Cardiac muscle cell (in vitro differentiated cells and primary cell): ENCODE data around the gene MED13L. TPM values are rescaled to one million over a fixed set of nuclear protein-coding genes. Genes with fewer than 3 reads are reported as not detected.

Experiments used
- DNase-seq, 2 donors: peaks; one replicate each; pipeline versions ENCODE4 v3.0.0 to v3.0.0-alpha.2; 2010 to 2017; ENCODE audit warnings: low read depth in 1 of 2, low spot score in 1 of 2
- H3K27ac ChIP-seq: fragments of 200-600 bp; sonication (generic); 2 replicates; pipeline ENCODE4 v1.5.1; 2016
- H3K27me3 ChIP-seq: fragments of 200-600 bp; sonication (generic); 2 replicates; pipeline ENCODE4 v1.6.0; 2016; ENCODE audit warnings: control low read depth
- H3K36me3 ChIP-seq: fragments of 200-600 bp; sonication (generic); 2 replicates; pipeline ENCODE4 v1.5.1; 2016; ENCODE audit warnings: control low read depth
- H3K4me1 ChIP-seq: fragments of 200-600 bp; sonication (generic); 2 replicates; pipeline ENCODE4 v1.8.1; 2017; ENCODE audit warnings: low read depth, mild to moderate bottlenecking, mixed run types
- H3K4me3 ChIP-seq: fragments of 200-600 bp; sonication (generic); 2 replicates; pipeline ENCODE4 v1.5.1; 2016; ENCODE audit warnings: mild to moderate bottlenecking
- H3K9me3 ChIP-seq: fragments of 200-600 bp; sonication (generic); 2 replicates; pipeline ENCODE4 v1.5.1; 2017; ENCODE audit warnings: low read depth, mild to moderate bottlenecking, control low read depth
- CTCF ChIP-seq: IDR thresholded peaks from 2 replicates; pipeline ENCODE4 v1.5.1; 2012; ENCODE audit warnings: low read depth, mild to moderate bottlenecking, low read length
- polyA plus RNA-seq: library from polyadenylated mRNA; unstranded; fragments of >200 nt; fragmentation: Nextera tagmentation; extraction: Ambion mirVana; gene quantifications from 2 replicates; pipeline ENCODE4 v1.2.1, GENCODE V29; 2016
- total RNA-seq: library from RNA; depleted of rRNA; stranded (reverse); fragments of >200 nt; gene quantifications from 2 replicates; pipeline ENCODE4 v1.2.3, GENCODE V29; 2016

The MED13L gene
- total and polyA plus RNA-seq, 2 experiments from 2014 or later = 31.3 to 94.3 TPM

DNA sequence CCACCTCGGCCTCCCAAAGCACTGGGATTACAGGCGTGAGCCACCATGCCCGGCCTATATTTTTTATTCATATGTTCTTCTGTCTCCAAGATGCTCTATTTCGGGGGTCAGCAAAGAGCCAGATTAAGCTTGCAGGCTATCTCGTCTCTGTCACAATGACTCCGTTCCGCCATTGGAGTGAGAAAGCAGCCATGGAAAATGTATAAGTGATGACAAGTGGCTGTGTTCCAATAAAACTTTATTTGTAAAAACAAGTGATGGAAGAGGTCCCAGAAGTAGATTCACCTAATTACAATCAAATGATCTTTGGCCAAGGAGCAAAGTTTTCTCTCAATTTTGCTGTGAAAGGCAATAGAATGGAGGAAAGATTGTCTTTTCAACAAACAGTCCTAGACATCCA is 342.6 kb downstream of the MED13L start:
- no peaks in the 10 kb centered on the region for H3K36me3 ChIP-seq
- no peak overlapping the region for H3K4me3 ChIP-seq
- H3K4me1 ChIP-seq = no peaks in the 10 kb centered on the region
- no peaks in the 10 kb centered on the region for H3K27me3 ChIP-seq
- H3K9me3 ChIP-seq = no peaks in the 10 kb centered on the region
- DNase-seq = no peak
- no peak overlapping the region for H3K27ac ChIP-seq
- TF ChIP-seq CTCF = no peak

- Histone ChIP-seq H3K4me3 (no peak overlapping the region), H3K9me3 (no peaks in the 10 kb centered on the region), H3K4me1 (no peaks in the 10 kb centered on the region), H3K27ac (no peak overlapping the region), H3K27me3 (no peaks in the 10 kb centered on the region), H3K36me3 (no peaks in the 10 kb centered on the region)
- DNase-seq = no peak
- TF ChIP-seq CTCF = no peak
These were observed 343.4 kb downstream of the MED13L start for GRCh38 chr12:115934046-115934445.

DNA sequence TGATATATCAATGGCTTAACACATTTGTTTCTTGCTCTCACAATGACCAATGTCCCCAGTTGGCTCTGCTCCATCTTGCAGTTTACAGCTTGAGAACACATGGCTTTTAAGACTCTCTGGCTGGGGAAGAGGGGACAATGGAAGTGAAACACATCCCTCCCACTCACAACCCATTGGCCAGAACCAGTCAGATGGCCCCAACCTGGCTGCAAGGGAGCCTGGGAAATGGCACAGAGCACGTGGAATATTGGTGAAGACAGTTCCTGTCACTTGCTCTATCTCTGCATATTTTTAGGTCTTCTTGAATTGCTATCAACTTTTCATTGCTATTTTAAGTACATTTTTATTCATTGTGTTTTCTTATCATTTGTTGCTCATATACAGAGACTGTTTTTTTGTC is 345.4 kb downstream of the MED13L start:
- DNase-seq = no peak
- Histone ChIP-seq H3K9me3 (no peaks in the 10 kb centered on the region), H3K27ac (no peak overlapping the region), H3K4me1 (no peaks in the 10 kb centered on the region), H3K4me3 (no peak overlapping the region), H3K27me3 (no peaks in the 10 kb centered on the region), H3K36me3 (no peaks in the 10 kb centered on the region)
- no peak for TF ChIP-seq CTCF

DNA sequence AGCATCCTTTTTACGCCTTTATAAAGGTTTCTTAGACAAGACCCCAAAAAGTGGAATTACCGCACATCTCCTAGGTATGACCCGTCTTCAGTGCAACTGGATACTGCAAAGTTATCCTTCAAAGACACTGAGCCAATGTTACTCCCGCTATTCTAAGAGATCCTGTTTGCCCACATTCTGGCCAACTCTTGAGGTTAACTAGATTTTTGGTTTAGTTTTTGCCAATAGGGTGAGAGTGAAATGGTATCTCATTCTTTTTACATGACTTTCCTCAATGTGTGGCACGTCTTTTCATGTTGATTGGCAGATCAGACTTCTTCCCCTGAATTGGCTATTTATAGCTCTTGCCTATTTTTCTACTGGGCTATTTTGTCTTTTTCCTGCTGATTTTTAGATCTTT is 347.2 kb downstream of the MED13L start:
- H3K27me3 ChIP-seq = no peaks in the 10 kb centered on the region
- no peaks in the 10 kb centered on the region for H3K4me1 ChIP-seq
- H3K9me3 ChIP-seq = no peaks in the 10 kb centered on the region
- no peak overlapping the region for H3K4me3 ChIP-seq
- no peaks in the 10 kb centered on the region for H3K36me3 ChIP-seq
- DNase-seq = no peak
- no peak for TF ChIP-seq CTCF
- H3K27ac ChIP-seq = no peak overlapping the region

GRCh38 chr12:115926037-115926670 is 351.3 kb downstream of the MED13L start:
- H3K27ac ChIP-seq = no peak overlapping the region
- H3K36me3 ChIP-seq = no peaks in the 10 kb centered on the region
- DNase-seq = no peak
- TF ChIP-seq CTCF = no peak
- H3K9me3 ChIP-seq = no peaks in the 10 kb centered on the region
- H3K27me3 ChIP-seq = no peaks in the 10 kb centered on the region
- H3K4me3 ChIP-seq = no peak overlapping the region
- H3K4me1 ChIP-seq = no peaks in the 10 kb centered on the region
